Type B pancreatic cell (in vitro differentiated cells): Measurements from ENCODE around the gene HHAT. TPM values are rescaled to one million over a fixed set of nuclear protein-coding genes. Genes with fewer than 3 reads are reported as not detected.
"Not testable (repeated sequence)": the region's sequence is repeated elsewhere in the genome, so short reads cannot be mapped to it uniquely, and the experiment has no call there.

ENCODE experiments used
- DNase-seq: peaks from one replicate; pipeline ENCODE4 v3.0.0; 2021; ENCODE audit warnings: mixed read lengths; ENCODE audit not compliant: unreplicated experiment; ENCODE audit errors: extremely low spot score
- H3K27ac Mint-ChIP-seq: 2 replicates; pipeline ENCODE4 v1.8.0; 2021; ENCODE audit warnings: mild to moderate bottlenecking, mixed read lengths
- H3K27me3 Mint-ChIP-seq: 2 replicates; pipeline ENCODE4 v1.8.0; 2021; ENCODE audit warnings: mixed read lengths
- H3K36me3 Mint-ChIP-seq: 2 replicates; pipeline ENCODE4 v1.8.0; 2021; ENCODE audit warnings: mixed read lengths
- H3K4me1 Mint-ChIP-seq: one replicate; pipeline ENCODE4 v1.8.0; 2021; ENCODE audit warnings: mixed read lengths; ENCODE audit not compliant: unreplicated experiment
- H3K4me3 Mint-ChIP-seq: 2 replicates; pipeline ENCODE4 v1.8.0; 2021; ENCODE audit warnings: mild to moderate bottlenecking, mixed read lengths
- H3K9me3 Mint-ChIP-seq: 2 replicates; pipeline ENCODE4 v1.8.0; 2021; ENCODE audit warnings: mixed read lengths
- CTCF ChIP-seq: fragments of 200-600 bp; sonication (generic); conservative IDR thresholded peaks from 2 replicates; pipeline ENCODE4 v1.5.0; 2021; ENCODE audit warnings: antibody characterized with exemption, mild to moderate bottlenecking
- total RNA-seq: library from RNA; stranded (reverse); gene quantifications from 2 replicates; pipeline ENCODE4 v1.2.1, GENCODE V29; 2021; ENCODE audit warnings: low replicate concordance

HHAT gene
- total RNA-seq, 1 donor from 2014 or later, result 9.0 TPM

- no peak overlapping the region for H3K4me3 Mint-ChIP-seq
- no peak for DNase-seq
- TF ChIP-seq CTCF, result no peak
- H3K36me3 Mint-ChIP-seq, result peaks cover 4% of the 10 kb centered on the region
- no peak overlapping the region for H3K27ac Mint-ChIP-seq
- no peaks in the 10 kb centered on the region for H3K4me1 Mint-ChIP-seq
- no peaks in the 10 kb centered on the region for H3K9me3 Mint-ChIP-seq
- H3K27me3 Mint-ChIP-seq, result no peaks in the 10 kb centered on the region
Measured at GRCh38 chr1:210344706-210345105, 16.0 kb downstream of the HHAT start.

- no peaks in the 10 kb centered on the region for H3K4me1 Mint-ChIP-seq
- peaks cover 8% of the 10 kb centered on the region for H3K36me3 Mint-ChIP-seq
- no peaks in the 10 kb centered on the region for H3K9me3 Mint-ChIP-seq
- TF ChIP-seq CTCF, result no peak
- no peak overlapping the region for H3K27ac Mint-ChIP-seq
- no peaks in the 10 kb centered on the region for H3K27me3 Mint-ChIP-seq
- no peak overlapping the region for H3K4me3 Mint-ChIP-seq
- no peak for DNase-seq
Measured at GRCh38 chr1:210347112-210347511, 18.4 kb downstream of the HHAT start.

GRCh38 chr1:210351496-210351895 is 22.8 kb downstream of the HHAT start:
- TF ChIP-seq CTCF, result no peak
- no peak for DNase-seq
- no peaks in the 10 kb centered on the region for H3K27me3 Mint-ChIP-seq
- no peaks in the 10 kb centered on the region for H3K4me1 Mint-ChIP-seq
- peaks cover 8% of the 10 kb centered on the region for H3K36me3 Mint-ChIP-seq
- H3K27ac Mint-ChIP-seq, result no peak overlapping the region
- no peaks in the 10 kb centered on the region for H3K9me3 Mint-ChIP-seq
- no peak overlapping the region for H3K4me3 Mint-ChIP-seq

- Mint-ChIP-seq H3K9me3 (no peaks in the 10 kb centered on the region), H3K27me3 (no peaks in the 10 kb centered on the region), H3K4me1 (no peaks in the 10 kb centered on the region), H3K27ac (no peak overlapping the region), H3K4me3 (no peak overlapping the region), H3K36me3 (peaks cover 8% of the 10 kb centered on the region)
- no peak for DNase-seq
- TF ChIP-seq CTCF, result no peak
Measured at GRCh38 chr1:210352575-210352974, 23.9 kb downstream of the HHAT start.

- not testable (repeated sequence) for H3K9me3 Mint-ChIP-seq, H3K4me3 Mint-ChIP-seq, H3K27me3 Mint-ChIP-seq, H3K36me3 Mint-ChIP-seq, DNase-seq, H3K4me1 Mint-ChIP-seq, H3K27ac Mint-ChIP-seq
Measured at GRCh38 chr1:210354305-210354704, 25.6 kb downstream of the HHAT start.

GRCh38 chr1:210358626-210359025 is 29.9 kb downstream of the HHAT start:
- Mint-ChIP-seq H3K36me3 (no peaks in the 10 kb centered on the region), H3K4me3 (no peak overlapping the region), H3K4me1 (peaks cover 4% of the 10 kb centered on the region), H3K27me3 (no peaks in the 10 kb centered on the region), H3K9me3 (no peaks in the 10 kb centered on the region), H3K27ac (no peak overlapping the region)
- DNase-seq, result no peak
- TF ChIP-seq CTCF, result no peak
